HepG2 (cell line): ENCODE data around the gene SLC35B2. TPM values are rescaled to one million over a fixed set of nuclear protein-coding genes. Genes with fewer than 3 reads are reported as not detected.
A peak's percentile ranks its signal among the peaks of the same experiment; 100 is the strongest.

Experiments used
- ERF ChIP-seq: IDR thresholded peaks from 2 replicates; pipeline ENCODE4 v1.6.1; 2018; ENCODE audit warnings: missing biosample characterization, missing genetic modification reagents
- KAT7 ChIP-seq: IDR thresholded peaks from 2 replicates; pipeline ENCODE4 v1.6.1; 2018; ENCODE audit warnings: borderline replicate concordance, missing compliant biosample characterization
- KDM6A ChIP-seq: IDR thresholded peaks from 2 replicates; pipeline ENCODE4 v1.6.1; 2016; ENCODE audit warnings: low read depth
- NFE2L1 ChIP-seq: sonication (generic); formaldehyde crosslinking; IDR thresholded peaks from 2 replicates; pipeline ENCODE4 v1.4.0; 2020; ENCODE audit warnings: missing genetic modification reagents, mild to moderate bottlenecking, borderline replicate concordance
- NFKBIZ ChIP-seq: IDR thresholded peaks from 2 replicates; pipeline ENCODE4 v1.6.1; 2018; ENCODE audit warnings: missing genetic modification reagents, missing compliant biosample characterization
- TERF1 ChIP-seq: sonication (generic); formaldehyde crosslinking; IDR thresholded peaks from 2 replicates; pipeline ENCODE4 v1.8.0; 2022; ENCODE audit warnings: mild to moderate bottlenecking, missing genetic modification reagents, moderate library complexity
- ZMYM4 ChIP-seq: sonication (generic); formaldehyde crosslinking; IDR thresholded peaks from 2 replicates; pipeline ENCODE4 v1.8.1; 2023; ENCODE audit warnings: mild to moderate bottlenecking, missing genetic modification reagents
- ZNF124 ChIP-seq: sonication (generic); formaldehyde crosslinking; IDR thresholded peaks from 2 replicates; pipeline ENCODE4 v1.4.0; 2020; ENCODE audit warnings: missing genetic modification reagents
- ZNF232 ChIP-seq: sonication (generic); formaldehyde crosslinking; IDR thresholded peaks from 2 replicates; pipeline ENCODE4 v1.4.0; 2020; ENCODE audit warnings: missing genetic modification reagents, borderline replicate concordance
- ZNF292 ChIP-seq: sonication (generic); formaldehyde crosslinking; IDR thresholded peaks from 2 replicates; pipeline ENCODE4 v1.8.1; 2022; ENCODE audit warnings: mild to moderate bottlenecking, low read depth, missing genetic modification reagents, borderline replicate concordance
- ZNF362 ChIP-seq: sonication (generic); formaldehyde crosslinking; IDR thresholded peaks from 2 replicates; pipeline ENCODE4 v1.4.0; 2020; ENCODE audit warnings: missing genetic modification reagents, mild to moderate bottlenecking, borderline replicate concordance
- ZNF460 ChIP-seq: sonication (generic); formaldehyde crosslinking; IDR thresholded peaks from 2 replicates; pipeline ENCODE4 v1.5.1; 2020; ENCODE audit warnings: missing genetic modification reagents, mild to moderate bottlenecking, borderline replicate concordance
- ZNF660 ChIP-seq: sonication (generic); formaldehyde crosslinking; IDR thresholded peaks from 2 replicates; pipeline ENCODE4 v1.5.1; 2020; ENCODE audit warnings: mild to moderate bottlenecking, low read depth, missing genetic modification reagents, borderline replicate concordance
- ZNF772 ChIP-seq: sonication (generic); formaldehyde crosslinking; IDR thresholded peaks from 2 replicates; pipeline ENCODE4 v1.5.0; 2020; ENCODE audit warnings: mild to moderate bottlenecking, missing genetic modification reagents
- ZSCAN9 ChIP-seq: IDR thresholded peaks from 2 replicates; pipeline ENCODE4 v1.6.1; 2016; ENCODE audit warnings: borderline replicate concordance
- polyA plus RNA-seq, 8 experiments: library from polyadenylated mRNA; depleted of rRNA in 3 of 8; stranded (reverse) in 7 of 8; unstranded in 1 of 8; fragments of >200 nt; fragmentation: Illumina TruSeq in 4 of 8; extraction: Trizol in 4 of 8; gene quantifications; 2 replicates each; pipeline versions ENCODE4 v1.2.1 to v1.2.3, GENCODE V29; 2011 to 2016; ENCODE audit warnings: low read depth in 4 of 8, missing spikeins in 1 of 8, mixed read lengths in 1 of 8; ENCODE audit not compliant: insufficient read depth in 1 of 8
- total RNA-seq, 5 experiments: library from RNA; depleted of rRNA; stranded (reverse); fragments of >200 nt; fragmentation: Illumina TruSeq; extraction: Trizol; gene quantifications; 2 replicates each; pipeline ENCODE4 v1.2.3, GENCODE V29; 2016; ENCODE audit warnings: low read depth in 1 of 5
- TF ChIP-seq, protein P1 (sequence below): sonication (generic); formaldehyde crosslinking; IDR thresholded peaks from 2 replicates; pipeline ENCODE4 v1.5.1; 2020; ENCODE audit warnings: mild to moderate bottlenecking, missing genetic modification reagents, moderate library complexity
- TF ChIP-seq, protein P2 (sequence below): sonication (generic); formaldehyde crosslinking; IDR thresholded peaks from 2 replicates; pipeline ENCODE4 v1.4.0; 2020; ENCODE audit warnings: missing genetic modification reagents, borderline replicate concordance

The SLC35B2 gene
- total and polyA plus RNA-seq, 2 of the 13 experiments (the other 11 are each of a cell fraction or from before 2014, with no cell fraction given): 61.1 to 148 TPM

GRCh38 chr6:44245912-44246662 is 11.2 kb downstream of the SLC35B2 start (continued):
- TF ChIP-seq TERF1 (CRISPR knock-in tag) (no peak), ZNF772 (CRISPR knock-in tag) (peak; percentile 82), KAT7 (CRISPR knock-in tag) (peak; percentile 82; the same call in 1 of the 2 replicates), ZNF362 (CRISPR knock-in tag) (peak; percentile 76), ZNF124 (CRISPR knock-in tag) (peak; percentile 31; the same call in 1 of the 2 replicates), ZNF292 (no peak; the same call in none of the 2 replicates), ERF (CRISPR knock-in tag) (peak; percentile 69; the same call in 1 of the 2 replicates), ZSCAN9 (CRISPR knock-in tag) (no peak; the same call in 1 of the 2 replicates), NFE2L1 (CRISPR knock-in tag) (peak; percentile 91), ZNF460 (CRISPR knock-in tag) (no peak; the same call in 1 of the 2 replicates), ZMYM4 (CRISPR knock-in tag) (peak; percentile 64), ZNF660 (CRISPR knock-in tag) (no peak), KDM6A (CRISPR knock-in tag) (no peak), ZNF232 (CRISPR knock-in tag) (peak; percentile 90), NFKBIZ (CRISPR knock-in tag) (no peak)
- TF ChIP-seq, protein P1, sequence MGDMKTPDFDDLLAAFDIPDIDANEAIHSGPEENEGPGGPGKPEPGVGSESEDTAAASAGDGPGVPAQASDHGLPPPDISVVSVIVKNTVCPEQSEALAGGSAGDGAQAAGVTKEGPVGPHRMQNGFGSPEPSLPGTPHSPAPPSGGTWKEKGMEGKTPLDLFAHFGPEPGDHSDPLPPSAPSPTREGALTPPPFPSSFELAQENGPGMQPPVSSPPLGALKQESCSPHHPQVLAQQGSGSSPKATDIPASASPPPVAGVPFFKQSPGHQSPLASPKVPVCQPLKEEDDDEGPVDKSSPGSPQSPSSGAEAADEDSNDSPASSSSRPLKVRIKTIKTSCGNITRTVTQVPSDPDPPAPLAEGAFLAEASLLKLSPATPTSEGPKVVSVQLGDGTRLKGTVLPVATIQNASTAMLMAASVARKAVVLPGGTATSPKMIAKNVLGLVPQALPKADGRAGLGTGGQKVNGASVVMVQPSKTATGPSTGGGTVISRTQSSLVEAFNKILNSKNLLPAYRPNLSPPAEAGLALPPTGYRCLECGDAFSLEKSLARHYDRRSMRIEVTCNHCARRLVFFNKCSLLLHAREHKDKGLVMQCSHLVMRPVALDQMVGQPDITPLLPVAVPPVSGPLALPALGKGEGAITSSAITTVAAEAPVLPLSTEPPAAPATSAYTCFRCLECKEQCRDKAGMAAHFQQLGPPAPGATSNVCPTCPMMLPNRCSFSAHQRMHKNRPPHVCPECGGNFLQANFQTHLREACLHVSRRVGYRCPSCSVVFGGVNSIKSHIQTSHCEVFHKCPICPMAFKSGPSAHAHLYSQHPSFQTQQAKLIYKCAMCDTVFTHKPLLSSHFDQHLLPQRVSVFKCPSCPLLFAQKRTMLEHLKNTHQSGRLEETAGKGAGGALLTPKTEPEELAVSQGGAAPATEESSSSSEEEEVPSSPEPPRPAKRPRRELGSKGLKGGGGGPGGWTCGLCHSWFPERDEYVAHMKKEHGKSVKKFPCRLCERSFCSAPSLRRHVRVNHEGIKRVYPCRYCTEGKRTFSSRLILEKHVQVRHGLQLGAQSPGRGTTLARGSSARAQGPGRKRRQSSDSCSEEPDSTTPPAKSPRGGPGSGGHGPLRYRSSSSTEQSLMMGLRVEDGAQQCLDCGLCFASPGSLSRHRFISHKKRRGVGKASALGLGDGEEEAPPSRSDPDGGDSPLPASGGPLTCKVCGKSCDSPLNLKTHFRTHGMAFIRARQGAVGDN: peak; percentile 94
- TF ChIP-seq, protein P2, sequence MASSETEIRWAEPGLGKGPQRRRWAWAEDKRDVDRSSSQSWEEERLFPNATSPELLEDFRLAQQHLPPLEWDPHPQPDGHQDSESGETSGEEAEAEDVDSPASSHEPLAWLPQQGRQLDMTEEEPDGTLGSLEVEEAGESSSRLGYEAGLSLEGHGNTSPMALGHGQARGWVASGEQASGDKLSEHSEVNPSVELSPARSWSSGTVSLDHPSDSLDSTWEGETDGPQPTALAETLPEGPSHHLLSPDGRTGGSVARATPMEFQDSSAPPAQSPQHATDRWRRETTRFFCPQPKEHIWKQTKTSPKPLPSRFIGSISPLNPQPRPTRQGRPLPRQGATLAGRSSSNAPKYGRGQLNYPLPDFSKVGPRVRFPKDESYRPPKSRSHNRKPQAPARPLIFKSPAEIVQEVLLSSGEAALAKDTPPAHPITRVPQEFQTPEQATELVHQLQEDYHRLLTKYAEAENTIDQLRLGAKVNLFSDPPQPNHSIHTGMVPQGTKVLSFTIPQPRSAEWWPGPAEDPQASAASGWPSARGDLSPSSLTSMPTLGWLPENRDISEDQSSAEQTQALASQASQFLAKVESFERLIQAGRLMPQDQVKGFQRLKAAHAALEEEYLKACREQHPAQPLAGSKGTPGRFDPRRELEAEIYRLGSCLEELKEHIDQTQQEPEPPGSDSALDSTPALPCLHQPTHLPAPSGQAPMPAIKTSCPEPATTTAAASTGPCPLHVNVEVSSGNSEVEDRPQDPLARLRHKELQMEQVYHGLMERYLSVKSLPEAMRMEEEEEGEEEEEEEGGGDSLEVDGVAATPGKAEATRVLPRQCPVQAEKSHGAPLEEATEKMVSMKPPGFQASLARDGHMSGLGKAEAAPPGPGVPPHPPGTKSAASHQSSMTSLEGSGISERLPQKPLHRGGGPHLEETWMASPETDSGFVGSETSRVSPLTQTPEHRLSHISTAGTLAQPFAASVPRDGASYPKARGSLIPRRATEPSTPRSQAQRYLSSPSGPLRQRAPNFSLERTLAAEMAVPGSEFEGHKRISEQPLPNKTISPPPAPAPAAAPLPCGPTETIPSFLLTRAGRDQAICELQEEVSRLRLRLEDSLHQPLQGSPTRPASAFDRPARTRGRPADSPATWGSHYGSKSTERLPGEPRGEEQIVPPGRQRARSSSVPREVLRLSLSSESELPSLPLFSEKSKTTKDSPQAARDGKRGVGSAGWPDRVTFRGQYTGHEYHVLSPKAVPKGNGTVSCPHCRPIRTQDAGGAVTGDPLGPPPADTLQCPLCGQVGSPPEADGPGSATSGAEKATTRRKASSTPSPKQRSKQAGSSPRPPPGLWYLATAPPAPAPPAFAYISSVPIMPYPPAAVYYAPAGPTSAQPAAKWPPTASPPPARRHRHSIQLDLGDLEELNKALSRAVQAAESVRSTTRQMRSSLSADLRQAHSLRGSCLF: no peak
